ENCODE results near the gene FOXK2.

Gene FOXK2

GRCh38 chr17:82592289-82592766 is 72.8 kb downstream of the FOXK2 start:
- DNase-seq: no peak

DNA sequence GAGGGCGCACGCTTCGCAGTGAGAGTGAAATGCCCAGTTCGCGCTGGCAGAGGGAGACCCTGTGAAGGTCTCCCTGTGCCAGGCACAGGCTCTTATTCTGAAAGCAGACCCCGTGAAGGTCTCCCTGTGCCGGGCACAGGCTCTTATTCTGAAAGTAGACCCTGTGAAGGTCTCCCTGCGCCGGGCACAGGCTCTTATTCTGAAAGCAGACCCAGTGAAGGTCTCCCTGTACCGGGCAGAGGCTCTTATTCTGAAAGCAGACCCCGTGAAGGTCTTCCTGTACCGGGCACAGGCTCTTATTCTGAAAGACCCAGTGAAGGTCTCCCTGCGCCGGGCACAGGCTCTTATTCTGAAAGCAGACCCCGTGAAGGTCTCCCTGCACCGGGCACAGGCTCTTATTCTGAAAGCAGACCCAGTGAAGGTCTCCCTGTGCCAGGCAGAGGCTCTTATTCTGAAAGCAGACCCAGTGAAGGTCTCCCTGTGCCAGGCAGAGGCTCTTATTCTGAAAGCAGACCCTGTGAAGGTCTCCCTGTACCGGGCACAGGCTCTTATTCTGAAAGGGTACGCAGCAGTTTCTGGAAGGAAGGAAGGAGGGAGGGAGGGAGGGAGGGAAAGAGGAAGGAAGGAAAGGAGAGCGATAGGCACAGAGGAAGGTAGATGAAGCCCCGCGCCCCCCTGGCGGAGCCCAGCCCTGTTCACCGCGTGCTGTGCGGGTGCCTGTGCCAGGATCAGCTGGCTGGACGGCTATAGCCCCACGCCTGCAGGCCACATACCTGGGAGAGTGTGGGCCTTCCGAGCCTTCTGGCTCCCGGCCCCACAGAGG is 73.4 kb downstream of the FOXK2 start:
- peak; percentile 79 to 92 for DNase-seq

GRCh38 chr17:82593590-82594087 is 74.1 kb downstream of the FOXK2 start:
- no peak for DNase-seq

GRCh38 chr17:82594571-82594970 is 75.0 kb downstream of the FOXK2 start:
- DNase-seq: no peak

- DNase-seq: no peak
Measured at GRCh38 chr17:82595893-82596292, 76.4 kb downstream of the FOXK2 start.

DNA sequence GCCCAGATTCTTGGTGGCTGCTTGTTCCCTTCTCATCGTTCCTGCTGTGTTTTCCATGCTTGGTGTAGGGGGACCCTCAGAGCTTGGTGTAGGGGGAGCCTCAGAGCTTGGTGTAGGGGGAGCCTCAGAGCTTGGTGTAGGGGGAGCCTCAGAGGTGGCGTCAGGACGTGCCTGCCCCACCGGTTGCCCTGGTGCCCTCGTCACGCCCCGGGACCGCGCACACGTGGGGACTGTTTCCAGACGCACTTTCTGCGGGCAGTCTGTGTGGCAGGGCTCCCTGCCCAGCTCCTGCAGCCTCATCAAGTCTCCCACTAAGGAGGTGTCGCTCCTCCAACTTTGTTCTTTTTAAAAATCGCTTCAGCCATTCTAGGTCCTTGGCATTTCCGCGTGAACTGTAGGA is 76.8 kb downstream of the FOXK2 start:
- DNase-seq: no peak

- DNase-seq: no peak
Measured at GRCh38 chr17:82596837-82597672, 77.5 kb downstream of the FOXK2 start.

DNA sequence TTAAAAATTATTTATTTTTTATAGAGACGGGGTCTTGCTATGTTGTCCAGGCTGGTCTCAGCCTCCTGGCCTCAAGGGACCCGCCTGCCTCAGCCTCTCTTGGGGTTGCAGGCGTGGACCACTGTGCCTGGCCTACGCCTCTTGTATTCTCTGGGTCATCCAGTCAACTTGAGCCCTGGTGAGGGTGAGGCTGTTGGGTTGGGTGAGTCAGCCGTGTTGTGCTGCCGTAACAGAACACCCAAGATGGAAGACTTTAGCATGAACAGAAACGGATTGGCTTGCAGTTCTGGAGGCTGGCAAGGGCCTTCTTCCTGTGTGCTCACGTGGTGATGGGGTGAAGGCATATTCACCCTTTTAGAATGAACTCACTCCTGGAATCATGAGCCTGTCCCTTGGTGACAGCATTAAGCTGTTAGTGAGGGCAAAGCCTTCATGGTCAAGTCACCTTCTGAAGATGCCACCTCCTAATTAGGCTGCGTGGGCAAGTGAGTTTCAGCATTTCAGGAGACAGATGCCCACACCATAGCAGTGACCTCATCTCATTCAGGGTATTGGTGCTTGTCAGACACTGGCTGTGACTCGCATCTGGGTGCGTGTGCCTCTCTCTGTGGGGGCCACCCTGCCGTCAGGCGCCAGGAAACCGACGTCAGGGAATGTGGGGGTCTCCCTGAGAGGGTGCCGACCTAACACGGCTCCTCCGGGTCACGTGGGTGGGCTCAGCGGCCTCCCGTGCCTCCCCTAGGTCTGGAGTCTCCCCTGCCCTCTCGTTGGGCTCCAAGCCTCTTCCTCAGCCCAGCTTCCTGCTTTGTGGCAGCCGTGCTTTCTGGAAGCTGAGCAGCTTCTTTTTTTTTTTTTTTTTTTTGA is 79.0 kb downstream of the FOXK2 start:
- DNase-seq: no peak

GRCh38 chr17:82599674-82600661 is 80.4 kb downstream of the FOXK2 start:
- DNase-seq: no peak

DNA sequence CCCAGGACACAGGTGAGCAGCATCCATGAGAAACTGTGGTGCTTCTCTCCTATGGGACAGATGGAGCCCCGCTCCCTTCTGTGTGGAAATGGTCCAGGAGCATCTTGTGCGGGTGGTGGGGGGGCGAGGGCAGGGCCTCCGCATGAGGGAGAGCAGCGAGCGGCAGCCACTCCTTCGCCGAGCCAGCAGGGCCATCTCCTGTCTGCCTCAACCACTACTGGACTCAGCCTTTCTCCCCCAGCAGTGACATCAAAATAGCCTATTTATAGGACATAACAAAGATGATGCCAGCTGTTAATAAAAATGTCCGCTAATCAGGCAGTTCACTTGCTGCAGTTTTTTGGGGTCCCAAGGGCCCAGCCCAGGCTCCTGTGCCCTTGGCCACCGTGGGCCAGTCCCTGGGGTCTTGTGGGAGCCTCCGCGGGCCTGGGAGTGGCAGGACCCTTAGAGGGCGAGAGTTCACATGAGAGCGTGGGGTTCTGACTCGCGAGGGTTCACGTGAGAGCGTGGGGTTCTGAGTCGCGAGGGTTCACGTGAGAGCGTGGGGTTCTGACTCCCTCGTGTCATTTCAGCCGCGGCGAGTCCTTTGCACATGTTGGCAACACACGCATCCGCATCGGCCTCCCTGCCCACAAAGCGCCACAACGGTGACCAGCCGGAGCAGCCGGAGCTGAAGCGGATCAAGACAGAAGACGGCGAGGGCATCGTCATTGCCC is 81.4 kb downstream of the FOXK2 start:
- DNase-seq: no peak

DNA sequence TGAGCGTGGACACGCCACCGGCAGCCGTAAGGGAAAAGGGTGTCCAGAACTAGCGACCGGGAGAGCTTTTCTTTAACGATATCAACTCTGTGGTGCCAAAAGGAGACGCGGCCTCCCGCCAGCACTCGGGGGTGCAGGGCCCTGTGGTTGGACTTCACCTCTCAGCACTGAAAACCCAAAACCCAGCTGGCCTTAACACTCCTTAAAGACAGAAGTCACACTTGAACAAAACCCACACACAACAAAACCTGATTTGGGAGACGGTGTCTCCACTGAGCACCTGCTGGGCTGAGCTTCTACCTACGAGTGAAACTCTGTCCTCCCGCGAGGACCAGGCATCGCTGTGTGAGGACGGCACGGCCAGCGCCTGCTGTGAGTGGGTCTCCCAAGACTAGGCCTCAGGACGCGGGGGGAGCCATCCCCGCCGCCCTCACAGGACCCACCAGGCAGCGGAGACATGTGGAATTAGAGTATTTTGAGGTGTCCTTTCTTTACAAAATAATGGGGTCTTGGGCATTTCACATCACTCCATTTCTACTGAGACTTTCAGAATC is 82.0 kb downstream of the FOXK2 start:
- DNase-seq: no peak

DNA sequence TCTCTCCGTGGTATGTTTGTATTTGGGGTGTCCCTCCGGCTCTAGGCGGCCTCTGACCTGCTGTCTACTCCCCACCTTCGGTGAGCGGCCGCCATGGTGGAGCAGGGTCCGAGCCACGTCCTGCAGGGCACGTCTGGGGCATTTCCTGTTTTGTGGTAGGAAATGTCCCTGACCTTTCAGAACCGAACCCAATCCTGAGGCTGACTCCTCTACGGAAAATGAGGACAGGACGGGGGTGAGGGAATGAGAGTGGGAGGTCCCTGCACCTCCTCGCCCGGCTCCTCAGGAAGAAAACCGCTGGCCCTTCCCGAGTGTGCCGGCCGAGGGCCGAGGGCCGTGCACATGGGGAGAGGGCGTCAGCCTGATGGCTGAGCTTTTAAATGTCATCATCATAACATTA is 83.0 kb downstream of the FOXK2 start:
- DNase-seq: no peak

GRCh38 chr17:82602986-82603710 is 83.6 kb downstream of the FOXK2 start:
- no peak for DNase-seq

DNA sequence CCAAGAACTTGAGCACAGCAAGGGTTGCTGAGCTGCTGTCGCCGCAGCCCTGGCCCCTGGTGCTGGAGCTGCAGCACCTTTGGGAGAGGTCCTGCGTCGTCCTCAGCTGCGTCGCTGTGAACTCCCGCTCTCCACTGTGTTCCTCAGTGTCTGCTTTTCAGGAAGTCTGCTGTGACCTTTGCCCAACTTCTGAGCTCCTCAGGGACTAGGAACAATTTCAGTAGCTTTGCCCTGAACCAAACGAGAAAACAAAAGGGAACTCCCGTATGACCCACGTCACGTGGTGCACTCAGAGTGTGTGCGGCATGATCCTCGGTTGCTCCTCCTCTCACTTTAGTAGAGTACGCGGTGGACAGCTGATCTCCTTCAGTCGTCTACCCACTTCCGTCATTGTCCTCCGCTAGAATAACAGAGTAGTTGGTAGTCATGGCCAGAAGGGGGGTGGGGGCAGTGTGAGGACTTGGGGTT is 84.5 kb downstream of the FOXK2 start:
- DNase-seq: no peak

GRCh38 chr17:82604532-82604931 is 85.0 kb downstream of the FOXK2 start:
- DNase-seq: no peak

DNA sequence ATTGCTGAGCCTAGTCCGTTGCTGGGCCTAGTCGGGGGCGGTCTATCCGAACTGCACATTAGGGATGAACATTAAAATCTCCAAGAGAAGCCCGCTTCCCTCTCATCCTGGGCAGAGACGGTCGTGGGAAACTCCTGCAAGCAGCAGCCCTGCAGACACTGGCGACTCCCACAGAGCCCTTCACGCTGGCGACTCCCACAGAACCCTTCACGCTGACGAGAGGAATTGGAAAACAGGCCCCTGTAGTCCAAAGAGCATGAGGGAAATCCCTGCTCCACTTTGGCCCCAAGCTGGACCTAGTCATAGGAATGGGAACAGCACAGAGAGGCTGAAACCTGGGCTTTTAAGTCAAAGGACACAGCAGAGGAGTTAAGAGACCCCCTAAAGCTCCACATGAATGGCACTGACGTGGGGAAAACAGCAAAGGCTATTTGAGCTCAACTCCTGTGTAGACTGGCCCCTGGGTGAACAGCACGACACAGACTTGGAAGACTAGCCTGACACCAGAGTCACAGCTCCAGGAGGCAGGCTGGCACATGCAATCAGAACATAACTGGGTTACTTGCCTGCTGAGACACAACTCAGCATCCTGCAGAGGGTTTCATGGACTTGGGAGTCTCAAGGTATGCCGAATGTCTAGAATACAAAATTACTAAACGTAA is 86.5 kb downstream of the FOXK2 start:
- DNase-seq: no peak

GRCh38 chr17:82608816-82609215 is 89.3 kb downstream of the FOXK2 start:
- no peak for DNase-seq

DNA sequence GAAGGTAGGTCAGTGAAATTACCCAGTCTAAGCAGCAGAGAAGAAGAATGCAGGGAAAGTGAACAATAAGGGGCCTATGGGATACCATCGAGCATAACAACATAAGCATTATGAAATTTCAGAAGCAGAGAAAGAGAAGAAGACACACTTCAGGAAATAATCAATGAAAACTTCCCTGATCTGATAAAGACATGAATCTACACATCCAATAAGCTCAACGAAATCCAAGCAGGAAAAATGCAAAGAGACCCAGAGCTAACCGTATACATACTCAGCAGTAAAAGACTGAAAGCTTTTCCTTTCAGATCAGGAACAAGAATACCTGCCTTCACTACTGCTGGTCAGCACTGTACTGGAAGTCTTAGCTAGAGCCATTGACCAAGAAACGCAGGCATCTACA is 90.1 kb downstream of the FOXK2 start:
- no peak for DNase-seq
